GM23338 (cell line): ENCODE data around the gene WT1. TPM values are rescaled to one million over a fixed set of nuclear protein-coding genes. Genes with fewer than 3 reads are reported as not detected.

Experiments used
- ATAC-seq: fragments of 200-7000 bp; cut with Tn5 transposase; 3 replicates; pipeline ENCODE4 v1.9.1; 2020
- DNase-seq: peaks from one replicate; pipeline ENCODE4 v3.0.0-alpha.2; 2015; ENCODE audit warnings: low spot score
- H2AFZ ChIP-seq: fragments of 200-600 bp; sonication (generic); 2 replicates; pipeline ENCODE4 v1.8.0; 2016; ENCODE audit warnings: antibody characterized with exemption, mild to moderate bottlenecking, moderate library complexity
- H3F3A ChIP-seq: fragments of 200-600 bp; sonication (generic); replicated peaks from 2 replicates; pipeline ENCODE4 v1.8.0; 2017; ENCODE audit warnings: antibody characterized with exemption, mixed run types, low read depth
- H3K27ac ChIP-seq: fragments of 200-600 bp; sonication (generic); 2 replicates; pipeline ENCODE4 v1.6.1; 2016; ENCODE audit warnings: low read depth
- H3K27me3 ChIP-seq: fragments of 200-600 bp; sonication (generic); 2 replicates; pipeline ENCODE4 v1.8.0; 2016; ENCODE audit warnings: mild to moderate bottlenecking, mixed run types, moderate library complexity; ENCODE audit not compliant: insufficient read depth
- H3K36me3 ChIP-seq: fragments of 200-600 bp; sonication (generic); 2 replicates; pipeline ENCODE4 v1.8.0; 2016; ENCODE audit warnings: mild to moderate bottlenecking; ENCODE audit not compliant: insufficient read depth
- H3K4me1 ChIP-seq: fragments of 200-600 bp; sonication (generic); 2 replicates; pipeline ENCODE4 v1.8.0; 2016; ENCODE audit warnings: mild to moderate bottlenecking, moderate library complexity; ENCODE audit not compliant: insufficient read depth
- H3K4me2 ChIP-seq: fragments of 200-600 bp; sonication (generic); 2 replicates; pipeline ENCODE4 v1.7.1; 2017; ENCODE audit warnings: mixed run types
- H3K4me3 ChIP-seq: fragments of 200-600 bp; sonication (generic); 2 replicates; pipeline ENCODE4 v1.6.1; 2016; ENCODE audit warnings: mixed run types
- H3K79me2 ChIP-seq: fragments of 200-600 bp; sonication (generic); replicated peaks from 2 replicates; pipeline ENCODE4 v1.8.0; 2017; ENCODE audit warnings: mild to moderate bottlenecking; ENCODE audit not compliant: insufficient read depth
- H3K9me2 ChIP-seq: fragments of 200-600 bp; sonication (generic); 2 replicates; pipeline ENCODE4 v1.8.0; 2017; ENCODE audit not compliant: insufficient read depth
- H4K20me1 ChIP-seq: fragments of 200-600 bp; sonication (generic); replicated peaks from 2 replicates; pipeline ENCODE4 v1.8.0; 2017; ENCODE audit warnings: mild to moderate bottlenecking; ENCODE audit not compliant: insufficient read depth
- H3K27ac Mint-ChIP-seq: 2 replicates; pipeline ENCODE4 v1.8.0; 2020; ENCODE audit warnings: inconsistent platforms, mild to moderate bottlenecking, moderate library complexity, mixed read lengths
- H3K27me3 Mint-ChIP-seq: 3 replicates; pipeline ENCODE4 v1.8.0; 2022; ENCODE audit warnings: low read depth, mild to moderate bottlenecking, moderate library complexity, mixed read lengths, inconsistent platforms; ENCODE audit not compliant: insufficient read depth, poor library complexity
- H3K36me3 Mint-ChIP-seq: 3 replicates; pipeline ENCODE4 v1.8.0; 2021; ENCODE audit warnings: low read depth, mild to moderate bottlenecking, inconsistent platforms, moderate library complexity, mixed read lengths
- H3K4me1 Mint-ChIP-seq: 3 replicates; pipeline ENCODE4 v1.8.0; 2020; ENCODE audit warnings: mild to moderate bottlenecking, inconsistent platforms, mixed read lengths
- H3K4me3 Mint-ChIP-seq: 3 replicates; pipeline ENCODE4 v1.8.0; 2021; ENCODE audit warnings: moderate library complexity, mild to moderate bottlenecking, inconsistent platforms, mixed read lengths
- H3K9me3 Mint-ChIP-seq: 3 replicates; pipeline ENCODE4 v1.8.0; 2020; ENCODE audit warnings: moderate library complexity, mild to moderate bottlenecking, inconsistent platforms, mixed read lengths
- EZH2 ChIP-seq: fragments of 200-600 bp; sonication (generic); IDR thresholded peaks from one replicate; pipeline ENCODE4 v1.8.0; 2017; ENCODE audit warnings: antibody characterized with exemption, mild to moderate bottlenecking, low read depth; ENCODE audit not compliant: unreplicated experiment
- EZH2phosphoT487 ChIP-seq: fragments of 200-600 bp; sonication (generic); IDR thresholded peaks from one replicate; pipeline ENCODE4 v1.8.1; 2018; ENCODE audit warnings: antibody characterized with exemption; ENCODE audit not compliant: unreplicated experiment
- JUNB ChIP-seq: IDR thresholded peaks from one replicate; pipeline ENCODE4 v1.6.1; 2016; ENCODE audit warnings: antibody characterized with exemption; ENCODE audit not compliant: unreplicated experiment
- POLR2AphosphoS5 ChIP-seq: IDR thresholded peaks from 2 replicates; pipeline ENCODE4 v1.6.1; 2016; ENCODE audit warnings: antibody characterized with exemption, low read depth
- STAT1 ChIP-seq: IDR thresholded peaks from one replicate; pipeline ENCODE4 v1.6.1; 2016; ENCODE audit warnings: antibody characterized with exemption; ENCODE audit not compliant: unreplicated experiment
- ZNF114 ChIP-seq: fragments of 250-450 bp; sonication (Bioruptor Pico); IDR thresholded peaks from 2 replicates; pipeline ENCODE4 v1.5.0; 2020; ENCODE audit warnings: mild to moderate bottlenecking, moderate library complexity
- ZNF331 ChIP-seq: fragments of 250-450 bp; sonication (Bioruptor Pico); IDR thresholded peaks from 2 replicates; pipeline ENCODE4 v1.5.0; 2020; ENCODE audit warnings: low read depth, mild to moderate bottlenecking, moderate library complexity
- polyA plus RNA-seq: library from polyadenylated mRNA; unstranded; fragments of >200 nt; fragmentation: Nextera tagmentation; extraction: Ambion mirVana; gene quantifications from 2 replicates; pipeline ENCODE4 v1.2.1, GENCODE V29; 2016
- total RNA-seq: library from RNA; depleted of rRNA; stranded (reverse); fragments of >200 nt; shearing (Covaris generic); gene quantifications from 2 replicates; pipeline ENCODE4 v1.2.3, GENCODE V29; 2014
- TF ChIP-seq, protein P1 (sequence below): IDR thresholded peaks from 2 replicates; pipeline ENCODE4 v1.6.1; 2016; ENCODE audit warnings: antibody characterized with exemption
- TF ChIP-seq, protein P2 (sequence below): fragments of 250-450 bp; sonication (Bioruptor Pico); IDR thresholded peaks from 2 replicates; pipeline ENCODE4 v1.5.0; 2020; ENCODE audit warnings: mild to moderate bottlenecking, moderate library complexity

The WT1 gene
- total and polyA plus RNA-seq, 2 experiments from 2014 or later, result 0.21 TPM; not detected in 1

DNA sequence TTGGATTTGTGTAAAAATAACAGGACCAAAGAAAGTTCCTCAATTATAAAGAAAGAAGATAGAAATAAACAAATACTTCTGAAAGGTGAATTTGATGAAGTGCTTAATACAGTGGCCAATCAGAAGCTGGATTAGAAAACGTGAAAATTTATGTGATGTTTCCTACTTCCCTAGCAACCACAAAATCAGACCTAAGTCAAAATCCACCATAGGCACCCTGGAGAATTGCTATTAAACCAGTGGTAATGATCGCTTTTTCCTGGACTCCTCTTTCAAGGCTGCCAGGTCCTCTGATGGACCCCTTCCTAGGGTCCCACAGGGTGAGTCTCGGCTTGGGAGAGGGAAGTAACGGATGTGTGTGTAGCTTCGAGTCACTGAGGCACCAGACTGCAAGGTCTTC is 9.6 kb downstream of the WT1 start (continued):
- TF ChIP-seq, protein P1, sequence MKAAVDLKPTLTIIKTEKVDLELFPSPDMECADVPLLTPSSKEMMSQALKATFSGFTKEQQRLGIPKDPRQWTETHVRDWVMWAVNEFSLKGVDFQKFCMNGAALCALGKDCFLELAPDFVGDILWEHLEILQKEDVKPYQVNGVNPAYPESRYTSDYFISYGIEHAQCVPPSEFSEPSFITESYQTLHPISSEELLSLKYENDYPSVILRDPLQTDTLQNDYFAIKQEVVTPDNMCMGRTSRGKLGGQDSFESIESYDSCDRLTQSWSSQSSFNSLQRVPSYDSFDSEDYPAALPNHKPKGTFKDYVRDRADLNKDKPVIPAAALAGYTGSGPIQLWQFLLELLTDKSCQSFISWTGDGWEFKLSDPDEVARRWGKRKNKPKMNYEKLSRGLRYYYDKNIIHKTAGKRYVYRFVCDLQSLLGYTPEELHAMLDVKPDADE, result no peak
- TF ChIP-seq STAT1 (no peak), ZNF331 (CRISPR knock-in tag) (no peak), EZH2 (no peak), ZNF114 (CRISPR knock-in tag) (no peak), EZH2phosphoT487 (no peak), POLR2AphosphoS5 (no peak)
- TF ChIP-seq, protein P2, sequence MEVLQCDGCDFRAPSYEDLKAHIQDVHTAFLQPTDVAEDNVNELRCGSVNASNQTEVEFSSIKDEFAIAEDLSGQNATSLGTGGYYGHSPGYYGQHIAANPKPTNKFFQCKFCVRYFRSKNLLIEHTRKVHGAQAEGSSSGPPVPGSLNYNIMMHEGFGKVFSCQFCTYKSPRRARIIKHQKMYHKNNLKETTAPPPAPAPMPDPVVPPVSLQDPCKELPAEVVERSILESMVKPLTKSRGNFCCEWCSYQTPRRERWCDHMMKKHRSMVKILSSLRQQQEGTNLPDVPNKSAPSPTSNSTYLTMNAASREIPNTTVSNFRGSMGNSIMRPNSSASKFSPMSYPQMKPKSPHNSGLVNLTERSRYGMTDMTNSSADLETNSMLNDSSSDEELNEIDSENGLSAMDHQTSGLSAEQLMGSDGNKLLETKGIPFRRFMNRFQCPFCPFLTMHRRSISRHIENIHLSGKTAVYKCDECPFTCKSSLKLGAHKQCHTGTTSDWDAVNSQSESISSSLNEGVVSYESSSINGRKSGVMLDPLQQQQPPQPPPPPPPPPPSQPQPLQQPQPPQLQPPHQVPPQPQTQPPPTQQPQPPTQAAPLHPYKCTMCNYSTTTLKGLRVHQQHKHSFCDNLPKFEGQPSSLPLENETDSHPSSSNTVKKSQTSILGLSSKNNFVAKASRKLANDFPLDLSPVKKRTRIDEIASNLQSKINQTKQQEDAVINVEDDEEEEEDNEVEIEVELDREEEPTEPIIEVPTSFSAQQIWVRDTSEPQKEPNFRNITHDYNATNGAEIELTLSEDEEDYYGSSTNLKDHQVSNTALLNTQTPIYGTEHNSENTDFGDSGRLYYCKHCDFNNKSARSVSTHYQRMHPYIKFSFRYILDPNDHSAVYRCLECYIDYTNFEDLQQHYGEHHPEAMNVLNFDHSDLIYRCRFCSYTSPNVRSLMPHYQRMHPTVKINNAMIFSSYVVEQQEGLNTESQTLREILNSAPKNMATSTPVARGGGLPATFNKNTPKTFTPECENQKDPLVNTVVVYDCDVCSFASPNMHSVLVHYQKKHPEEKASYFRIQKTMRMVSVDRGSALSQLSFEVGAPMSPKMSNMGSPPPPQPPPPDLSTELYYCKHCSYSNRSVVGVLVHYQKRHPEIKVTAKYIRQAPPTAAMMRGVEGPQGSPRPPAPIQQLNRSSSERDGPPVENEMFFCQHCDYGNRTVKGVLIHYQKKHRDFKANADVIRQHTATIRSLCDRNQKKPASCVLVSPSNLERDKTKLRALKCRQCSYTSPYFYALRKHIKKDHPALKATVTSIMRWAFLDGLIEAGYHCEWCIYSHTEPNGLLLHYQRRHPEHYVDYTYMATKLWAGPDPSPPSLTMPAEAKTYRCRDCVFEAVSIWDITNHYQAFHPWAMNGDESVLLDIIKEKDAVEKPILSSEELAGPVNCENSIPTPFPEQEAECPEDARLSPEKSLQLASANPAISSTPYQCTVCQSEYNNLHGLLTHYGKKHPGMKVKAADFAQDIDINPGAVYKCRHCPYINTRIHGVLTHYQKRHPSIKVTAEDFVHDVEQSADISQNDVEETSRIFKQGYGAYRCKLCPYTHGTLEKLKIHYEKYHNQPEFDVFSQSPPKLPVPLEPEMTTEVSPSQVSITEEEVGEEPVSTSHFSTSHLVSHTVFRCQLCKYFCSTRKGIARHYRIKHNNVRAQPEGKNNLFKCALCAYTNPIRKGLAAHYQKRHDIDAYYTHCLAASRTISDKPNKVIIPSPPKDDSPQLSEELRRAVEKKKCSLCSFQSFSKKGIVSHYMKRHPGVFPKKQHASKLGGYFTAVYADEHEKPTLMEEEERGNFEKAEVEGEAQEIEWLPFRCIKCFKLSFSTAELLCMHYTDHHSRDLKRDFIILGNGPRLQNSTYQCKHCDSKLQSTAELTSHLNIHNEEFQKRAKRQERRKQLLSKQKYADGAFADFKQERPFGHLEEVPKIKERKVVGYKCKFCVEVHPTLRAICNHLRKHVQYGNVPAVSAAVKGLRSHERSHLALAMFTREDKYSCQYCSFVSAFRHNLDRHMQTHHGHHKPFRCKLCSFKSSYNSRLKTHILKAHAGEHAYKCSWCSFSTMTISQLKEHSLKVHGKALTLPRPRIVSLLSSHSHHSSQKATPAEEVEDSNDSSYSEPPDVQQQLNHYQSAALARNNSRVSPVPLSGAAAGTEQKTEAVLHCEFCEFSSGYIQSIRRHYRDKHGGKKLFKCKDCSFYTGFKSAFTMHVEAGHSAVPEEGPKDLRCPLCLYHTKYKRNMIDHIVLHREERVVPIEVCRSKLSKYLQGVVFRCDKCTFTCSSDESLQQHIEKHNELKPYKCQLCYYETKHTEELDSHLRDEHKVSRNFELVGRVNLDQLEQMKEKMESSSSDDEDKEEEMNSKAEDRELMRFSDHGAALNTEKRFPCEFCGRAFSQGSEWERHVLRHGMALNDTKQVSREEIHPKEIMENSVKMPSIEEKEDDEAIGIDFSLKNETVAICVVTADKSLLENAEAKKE (CRISPR knock-in tag), result no peak

DNA sequence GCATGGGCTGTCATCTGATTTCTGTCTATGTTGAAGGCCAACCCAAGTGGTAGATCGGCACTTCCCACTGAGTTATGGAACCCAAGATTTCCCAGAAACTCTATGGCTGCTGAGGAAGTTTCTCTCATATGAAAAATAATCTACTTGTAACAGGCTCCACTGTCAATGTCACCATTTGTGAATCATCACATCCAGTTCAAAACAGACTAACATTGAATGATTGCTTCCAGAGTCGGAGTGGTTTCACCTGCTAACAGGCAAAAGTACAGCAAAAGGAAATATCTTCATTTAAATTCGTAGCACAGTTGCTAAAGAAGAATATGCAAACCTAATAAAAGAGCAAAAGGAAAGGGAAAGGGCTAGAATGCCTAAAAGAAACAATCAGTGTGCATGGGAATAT is 12.8 kb downstream of the WT1 start:
- H2AFZ ChIP-seq, result no peak overlapping the region
- H3K27me3 Mint-ChIP-seq, result peaks cover 39% of the 10 kb centered on the region
- H3K79me2 ChIP-seq, result no peaks in the 10 kb centered on the region
- no peaks in the 10 kb centered on the region for H3K9me3 Mint-ChIP-seq
- no peak overlapping the region for H3K27ac Mint-ChIP-seq
- no peaks in the 10 kb centered on the region for H4K20me1 ChIP-seq
- peaks cover 39% of the 10 kb centered on the region for H3K4me1 Mint-ChIP-seq
- no peak overlapping the region for H3K4me3 Mint-ChIP-seq
- H3K4me1 ChIP-seq, result peaks cover 49% of the 10 kb centered on the region
- 0 out of 2 replicates have a peak, but pooled peaks cover 4% of the 10 kb centered on the region for H3F3A ChIP-seq
- DNase-seq (no peak), ATAC-seq (no peak)
- H3K27me3 ChIP-seq, result peaks cover 57% of the 10 kb centered on the region
- H3K36me3 Mint-ChIP-seq, result no peaks in the 10 kb centered on the region
- H3K27ac ChIP-seq, result no peak overlapping the region
- no peak overlapping the region for H3K4me2 ChIP-seq
- no peaks in the 10 kb centered on the region for H3K9me2 ChIP-seq
- H3K36me3 ChIP-seq, result no peaks in the 10 kb centered on the region
- H3K4me3 ChIP-seq, result no peak overlapping the region
- TF ChIP-seq ZNF114 (CRISPR knock-in tag) (no peak), JUNB (no peak), POLR2AphosphoS5 (no peak)
- TF ChIP-seq, protein P2 (CRISPR knock-in tag), result no peak
